Hematopoietic multipotent progenitor cell treated with erythropoietin and hydrocortisone succinate and interleukin-3 and kit ligand, for 17 days (in vitro differentiated cells): Measurements from ENCODE around the gene UBE2I.

Source experiments
- DNase-seq: peaks from one replicate; pipeline ENCODE4 v3.0.0-alpha.2; 2015; ENCODE audit warnings: low spot score

Gene UBE2I

GRCh38 chr16:1343428-1344242 lies 34.2 kb downstream of the UBE2I start:
- no peak for DNase-seq

DNA sequence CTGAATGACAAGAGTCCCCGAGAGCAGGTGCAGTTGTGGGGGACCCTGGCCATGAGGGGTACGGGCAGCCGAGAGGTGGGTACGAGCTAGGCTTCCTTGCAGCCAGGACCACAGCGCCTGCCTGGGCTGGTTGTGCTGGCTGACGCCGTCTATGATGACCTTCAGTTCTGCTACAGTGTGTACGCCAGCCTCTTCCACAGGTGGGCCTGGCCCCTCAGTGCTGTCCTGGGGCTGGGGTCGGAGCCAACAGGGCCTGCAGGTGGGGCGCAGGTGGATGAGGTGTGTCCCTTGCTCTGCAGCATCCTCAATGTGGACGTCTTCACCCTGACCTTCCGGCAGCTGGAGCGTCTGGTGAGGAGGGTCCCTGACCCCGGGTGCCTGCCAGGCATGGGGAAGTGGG lies 35.1 kb downstream of the UBE2I start:
- DNase-seq = no peak

GRCh38 chr16:1345087-1345486 lies 35.7 kb downstream of the UBE2I start:
- no peak for DNase-seq

- DNase-seq = no peak
These were observed 36.4 kb downstream of the UBE2I start for GRCh38 chr16:1345651-1346421.

DNA sequence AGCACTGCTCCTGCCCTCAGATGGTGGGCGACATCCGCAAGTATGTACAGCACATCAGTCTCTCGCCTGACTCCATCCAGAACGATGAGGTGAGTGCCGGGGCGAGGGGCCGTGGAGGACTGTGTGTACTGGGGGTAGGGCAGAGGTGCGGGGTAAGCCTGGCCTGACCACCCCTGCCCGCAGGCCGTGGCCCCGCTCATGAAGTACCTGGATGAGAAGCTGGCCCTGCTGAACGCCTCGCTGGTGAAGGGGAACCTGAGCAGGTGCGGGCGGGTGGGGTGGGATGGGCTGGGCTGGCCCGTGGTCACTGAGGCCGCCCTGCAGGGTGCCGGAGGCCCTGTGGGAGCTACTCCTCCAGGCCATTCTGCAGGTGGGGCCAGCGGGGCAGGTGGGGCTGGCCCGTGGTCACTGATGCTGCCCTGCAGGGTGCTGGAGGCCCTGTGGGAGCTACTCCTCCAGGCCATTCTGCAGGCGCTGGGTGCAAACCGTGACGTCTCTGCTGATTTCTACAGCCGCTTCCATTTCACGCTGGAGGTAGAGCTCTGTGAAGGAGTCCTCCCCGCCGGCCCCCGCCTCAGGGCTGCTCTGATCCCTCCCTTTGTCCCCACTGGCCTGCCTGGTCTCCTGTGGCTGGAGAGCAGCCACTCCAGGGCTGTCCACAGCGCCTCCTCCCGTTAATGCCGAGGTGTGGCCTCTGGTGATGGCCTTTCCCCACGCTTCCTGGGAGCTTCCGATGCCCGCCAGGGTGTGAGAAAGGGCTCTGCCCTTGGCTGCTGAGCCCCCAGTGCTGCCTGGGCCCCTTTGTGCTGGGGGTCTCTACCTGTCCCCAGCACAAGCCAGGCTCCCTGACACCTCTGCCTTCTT lies 37.2 kb downstream of the UBE2I start:
- no peak for DNase-seq

DNA sequence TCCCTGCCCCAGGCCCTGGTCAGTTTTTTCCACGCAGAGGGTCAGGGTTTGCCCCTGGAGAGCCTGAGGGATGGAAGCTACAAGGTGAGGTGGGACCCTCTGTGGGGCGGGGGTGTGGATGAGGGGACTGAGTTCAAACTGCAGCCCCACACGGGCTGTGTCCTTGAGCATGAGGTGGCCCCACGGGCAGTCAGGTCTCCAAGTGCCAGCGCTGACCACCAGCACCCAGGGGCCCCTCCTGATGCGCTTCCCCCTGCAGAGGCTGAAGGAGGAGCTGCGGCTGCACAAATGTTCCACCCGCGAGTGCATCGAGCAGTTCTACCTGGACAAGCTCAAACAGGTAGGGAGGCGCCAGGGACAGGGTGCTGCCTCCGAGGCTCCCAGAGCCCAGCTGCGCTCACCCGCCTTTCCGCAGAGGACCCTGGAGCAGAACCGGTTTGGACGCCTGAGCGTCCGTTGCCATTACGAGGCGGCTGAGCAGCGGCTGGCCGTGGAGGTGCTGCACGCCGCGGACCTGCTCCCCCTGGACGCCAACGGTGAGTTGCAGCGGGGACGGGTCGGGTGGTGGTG lies 37.9 kb downstream of the UBE2I start:
- no peak for DNase-seq

- DNase-seq = no peak
These were observed 38.5 kb downstream of the UBE2I start for GRCh38 chr16:1347962-1348361.

DNA sequence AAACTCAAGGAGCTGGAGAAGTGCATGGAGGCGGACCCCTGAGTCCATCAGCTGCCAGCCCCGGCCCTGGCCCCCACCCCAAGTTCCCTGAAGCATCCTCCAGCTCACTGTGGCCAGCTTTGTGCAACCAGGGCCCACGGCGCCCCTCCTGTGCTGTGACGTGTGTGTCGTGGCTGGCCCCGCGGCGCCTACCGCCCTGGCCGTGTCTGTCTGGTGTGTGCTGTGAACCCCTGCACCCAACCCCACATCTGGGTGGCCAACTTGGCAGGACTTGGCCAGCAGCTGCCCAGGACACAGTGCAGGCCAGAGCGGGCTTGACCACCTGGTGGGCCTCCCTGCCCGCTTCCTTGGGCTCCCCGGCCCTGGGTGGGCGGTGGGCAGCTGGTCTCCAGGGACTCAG lies 39.0 kb downstream of the UBE2I start:
- no peak for DNase-seq

DNA sequence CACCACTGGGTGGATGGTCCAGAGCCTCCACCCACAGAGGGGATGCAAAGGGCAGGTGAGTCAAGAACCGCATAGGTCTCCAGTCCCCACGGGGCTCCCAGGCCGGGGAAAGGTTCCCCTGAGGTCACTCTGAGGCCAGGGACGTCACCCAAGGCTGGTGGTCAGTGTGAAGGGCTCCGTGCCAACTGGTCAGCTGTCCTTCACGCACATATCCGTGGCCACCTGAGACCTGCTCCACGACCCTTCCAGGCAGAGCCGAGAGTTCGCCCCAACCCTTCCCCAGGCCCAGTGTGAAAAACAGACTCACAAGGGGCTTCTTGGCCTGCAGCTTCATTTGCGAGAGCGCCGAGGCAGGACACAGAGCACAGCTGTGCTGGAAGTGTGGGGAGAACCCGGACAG lies 39.5 kb downstream of the UBE2I start:
- DNase-seq = no peak

DNA sequence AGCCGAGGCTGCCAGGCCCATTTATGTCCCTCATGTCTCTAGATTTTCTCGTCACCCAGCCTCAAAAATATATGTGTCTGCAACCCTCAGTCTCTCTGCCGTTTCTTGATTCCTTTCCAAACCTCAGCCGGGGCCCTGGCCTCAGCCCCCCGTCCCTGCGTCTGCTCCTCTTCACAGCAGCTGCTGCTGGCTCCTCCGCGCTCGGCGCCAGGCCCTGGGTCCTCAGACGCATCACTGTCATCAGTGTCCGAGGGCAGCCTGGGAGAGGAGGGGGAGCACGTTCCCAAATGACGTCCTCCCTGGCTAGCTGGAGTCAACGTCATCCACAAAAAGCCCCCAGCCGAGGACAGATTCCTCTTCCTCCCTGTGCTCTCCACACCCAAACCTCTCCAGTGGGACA lies 39.9 kb downstream of the UBE2I start:
- no peak for DNase-seq

DNA sequence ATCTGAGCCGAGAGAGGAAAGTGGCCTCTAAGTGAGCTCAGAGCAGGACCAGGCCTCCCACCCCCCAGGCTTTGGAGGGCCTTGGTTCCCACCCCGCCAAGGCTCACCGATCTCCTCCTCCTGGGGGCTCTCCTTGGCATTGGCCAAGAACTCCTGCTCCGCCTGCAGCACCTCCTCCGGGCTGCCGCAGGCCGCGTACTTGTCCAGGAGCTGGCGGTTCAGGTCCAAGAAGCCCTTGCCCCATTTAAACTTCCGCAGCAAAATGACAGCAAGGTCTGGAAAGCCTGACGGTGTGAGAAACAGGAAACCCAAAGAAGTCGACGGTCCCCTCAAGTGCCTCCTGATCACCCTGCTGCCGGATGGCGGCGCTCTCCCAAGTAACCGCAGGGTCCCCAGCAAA lies 40.5 kb downstream of the UBE2I start:
- no peak for DNase-seq

DNA sequence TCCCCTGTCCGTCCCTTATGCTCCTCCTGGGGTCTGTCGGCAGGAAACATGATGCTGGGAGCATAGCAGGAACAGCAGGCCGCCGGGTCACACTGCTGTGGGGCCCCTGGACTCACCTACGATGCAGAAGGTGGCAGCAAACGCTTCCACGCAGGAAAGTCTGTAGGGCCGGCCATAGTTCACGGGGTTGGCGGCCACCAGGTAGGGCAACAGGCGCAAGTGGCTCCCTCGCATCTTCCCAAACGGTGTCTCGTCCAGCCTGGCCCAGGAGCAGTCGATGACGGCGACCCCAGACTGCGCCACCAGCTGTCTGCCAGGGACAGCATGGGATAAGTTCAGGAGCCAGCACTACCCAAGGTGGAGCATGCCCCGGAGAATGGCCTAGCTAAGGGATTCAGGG lies 41.3 kb downstream of the UBE2I start:
- DNase-seq = no peak

GRCh38 chr16:1351215-1351581 lies 41.8 kb downstream of the UBE2I start:
- DNase-seq = no peak

DNA sequence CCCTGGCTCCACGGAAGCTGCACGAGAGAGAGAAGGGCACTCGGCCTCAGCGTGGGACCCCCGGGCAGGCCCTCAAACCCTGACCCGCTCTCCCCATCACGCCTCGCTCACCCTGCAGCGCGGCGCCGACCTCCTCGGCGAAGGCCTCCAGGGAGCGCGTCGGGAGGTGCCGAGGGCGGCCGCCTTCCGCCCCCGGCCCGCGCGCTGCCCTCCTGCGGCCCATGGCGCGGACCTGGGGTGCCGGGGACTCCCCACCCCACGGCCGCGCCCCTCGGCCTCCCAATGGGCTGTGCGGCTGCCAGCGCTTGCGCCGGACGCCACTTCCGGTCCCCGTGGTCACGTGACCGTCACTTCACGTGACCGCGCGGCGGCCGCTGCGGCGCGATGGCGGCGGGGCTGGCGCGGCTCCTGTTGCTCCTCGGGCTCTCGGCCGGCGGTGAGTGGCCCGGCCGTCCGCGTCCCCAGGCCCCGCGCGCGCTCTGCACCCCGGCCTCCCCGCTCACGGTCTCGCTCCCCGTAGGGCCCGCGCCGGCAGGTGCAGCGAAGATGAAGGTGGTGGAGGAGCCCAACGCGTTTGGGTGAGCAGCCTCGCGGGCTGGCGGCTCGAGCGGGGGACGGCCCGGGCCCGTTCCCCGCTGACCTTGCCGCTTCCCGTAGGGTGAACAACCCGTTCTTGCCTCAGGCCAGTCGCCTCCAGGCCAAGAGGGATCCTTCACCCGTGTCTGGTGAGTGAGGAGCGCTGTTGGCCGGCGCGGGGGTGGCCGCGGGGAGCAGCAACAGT lies 42.3 kb downstream of the UBE2I start, which contains the start of the genes GNPTG and TSR3:
GNPTG (plus strand) TSS at position 350 of the 781 bp plus-strand sequence; CDS start at position 385, 35 bp downstream.
TSR3 (minus strand) TSS at position 297 of the 781 bp plus-strand sequence; CDS start at position 223, 74 bp downstream.
- DNase-seq = peak; percentile 94

GRCh38 chr16:1354815-1355540 lies 45.5 kb downstream of the UBE2I start:
- DNase-seq = peak; percentile 18

- no peak for DNase-seq
These were observed 46.2 kb downstream of the UBE2I start for GRCh38 chr16:1355591-1355990.

GRCh38 chr16:1356061-1356900 lies 46.8 kb downstream of the UBE2I start:
- no peak for DNase-seq

DNA sequence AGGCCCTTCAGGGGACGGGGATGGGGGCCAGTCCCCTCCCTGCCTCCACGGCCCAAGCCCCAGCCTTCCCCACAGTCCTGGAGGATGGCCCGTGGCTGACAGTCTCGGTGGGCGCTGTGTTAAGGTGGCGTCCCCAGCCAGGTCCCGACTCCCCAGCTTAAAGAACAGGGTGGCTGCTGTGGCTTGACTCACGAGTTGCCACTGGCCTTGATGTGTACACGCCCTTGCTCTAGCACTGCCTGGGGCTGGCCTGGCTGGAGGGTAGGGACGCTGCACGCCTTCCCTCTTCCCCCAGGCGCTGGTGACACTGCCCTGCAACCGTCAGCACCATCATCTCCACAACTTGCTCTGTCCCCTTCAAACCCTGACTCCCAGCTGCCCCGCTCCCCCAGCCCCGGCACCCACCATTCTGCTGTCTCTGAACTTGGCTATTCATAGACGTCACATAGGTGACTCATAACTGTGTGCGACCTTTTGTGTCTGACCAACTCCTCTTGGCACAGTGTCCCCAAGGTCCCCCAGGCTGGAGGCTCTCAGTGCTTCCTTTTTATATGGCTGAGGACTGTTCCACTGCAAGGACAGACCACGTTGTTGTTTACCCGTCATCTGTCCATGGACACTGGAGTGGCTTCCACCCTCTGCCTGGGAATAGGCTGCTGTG lies 48.6 kb downstream of the UBE2I start:
- DNase-seq = no peak
